Forelimb muscle (tissue), 1 donor: ENCODE data around the gene KCNH1. TPM values are rescaled to one million over a fixed set of nuclear protein-coding genes. Genes with fewer than 3 reads are reported as not detected.

Experiments
- DNase-seq: peaks from one replicate; pipeline ENCODE4 v3.0.0-alpha.2; 2013; ENCODE audit warnings: low read depth
- polyA plus RNA-seq: library from polyadenylated mRNA; unstranded; fragments of 120-200 nt; gene quantifications from one replicate; pipeline ENCODE4 v1.2.1, GENCODE V29; 2013; ENCODE audit not compliant: insufficient read length

KCNH1 gene, protein sequence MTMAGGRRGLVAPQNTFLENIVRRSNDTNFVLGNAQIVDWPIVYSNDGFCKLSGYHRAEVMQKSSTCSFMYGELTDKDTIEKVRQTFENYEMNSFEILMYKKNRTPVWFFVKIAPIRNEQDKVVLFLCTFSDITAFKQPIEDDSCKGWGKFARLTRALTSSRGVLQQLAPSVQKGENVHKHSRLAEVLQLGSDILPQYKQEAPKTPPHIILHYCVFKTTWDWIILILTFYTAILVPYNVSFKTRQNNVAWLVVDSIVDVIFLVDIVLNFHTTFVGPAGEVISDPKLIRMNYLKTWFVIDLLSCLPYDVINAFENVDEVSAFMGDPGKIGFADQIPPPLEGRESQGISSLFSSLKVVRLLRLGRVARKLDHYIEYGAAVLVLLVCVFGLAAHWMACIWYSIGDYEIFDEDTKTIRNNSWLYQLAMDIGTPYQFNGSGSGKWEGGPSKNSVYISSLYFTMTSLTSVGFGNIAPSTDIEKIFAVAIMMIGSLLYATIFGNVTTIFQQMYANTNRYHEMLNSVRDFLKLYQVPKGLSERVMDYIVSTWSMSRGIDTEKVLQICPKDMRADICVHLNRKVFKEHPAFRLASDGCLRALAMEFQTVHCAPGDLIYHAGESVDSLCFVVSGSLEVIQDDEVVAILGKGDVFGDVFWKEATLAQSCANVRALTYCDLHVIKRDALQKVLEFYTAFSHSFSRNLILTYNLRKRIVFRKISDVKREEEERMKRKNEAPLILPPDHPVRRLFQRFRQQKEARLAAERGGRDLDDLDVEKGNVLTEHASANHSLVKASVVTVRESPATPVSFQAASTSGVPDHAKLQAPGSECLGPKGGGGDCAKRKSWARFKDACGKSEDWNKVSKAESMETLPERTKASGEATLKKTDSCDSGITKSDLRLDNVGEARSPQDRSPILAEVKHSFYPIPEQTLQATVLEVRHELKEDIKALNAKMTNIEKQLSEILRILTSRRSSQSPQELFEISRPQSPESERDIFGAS
- 0.13 TPM for polyA plus RNA-seq

DNA sequence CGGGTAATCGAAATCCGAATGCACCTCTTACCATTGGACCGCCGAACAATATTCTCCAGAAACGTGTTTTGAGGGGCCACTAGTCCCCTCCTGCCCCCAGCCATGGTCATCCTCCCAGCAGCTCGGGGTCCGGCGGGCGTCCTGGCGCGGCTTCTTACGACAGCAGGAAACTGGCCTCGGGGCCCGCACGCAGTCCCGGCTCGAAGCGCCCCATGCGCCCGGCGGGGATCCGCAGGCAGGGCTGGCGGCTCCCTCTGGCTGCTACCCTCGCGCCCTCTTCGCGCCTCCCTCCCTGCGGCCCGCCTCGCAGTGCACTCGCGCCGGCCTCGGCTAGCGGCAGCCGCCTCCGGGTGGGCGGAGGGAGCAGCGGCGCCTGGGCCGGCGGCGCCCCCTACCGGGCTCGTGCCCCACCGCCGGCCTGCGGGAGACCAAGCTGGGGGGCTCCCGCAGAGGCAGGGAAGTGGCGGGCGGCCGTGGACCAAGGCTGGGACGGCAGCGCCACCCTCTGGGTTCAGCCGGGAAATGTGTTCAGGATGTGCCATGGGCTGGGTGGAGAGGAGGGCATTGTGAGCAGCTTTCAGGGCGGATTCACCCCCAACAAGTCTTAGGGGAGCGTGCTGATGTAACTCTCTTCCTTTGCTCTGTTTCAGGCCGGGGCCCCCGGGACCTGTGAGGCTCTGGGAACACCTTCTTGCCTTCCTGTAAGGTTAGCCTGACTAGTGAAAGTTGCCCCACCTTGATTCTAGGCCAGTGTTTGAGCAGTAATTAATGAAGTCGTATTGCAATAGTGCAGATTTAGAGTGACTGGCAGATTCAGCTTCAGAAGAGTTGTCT lies at the start of gene KCNH1:
Gene KCNH1, minus strand, starts transcription at position 313 of the 834 bp plus-strand sequence. Its CDS starts 203 bp downstream, at position 110.
- peak; percentile 45 for DNase-seq

DNA sequence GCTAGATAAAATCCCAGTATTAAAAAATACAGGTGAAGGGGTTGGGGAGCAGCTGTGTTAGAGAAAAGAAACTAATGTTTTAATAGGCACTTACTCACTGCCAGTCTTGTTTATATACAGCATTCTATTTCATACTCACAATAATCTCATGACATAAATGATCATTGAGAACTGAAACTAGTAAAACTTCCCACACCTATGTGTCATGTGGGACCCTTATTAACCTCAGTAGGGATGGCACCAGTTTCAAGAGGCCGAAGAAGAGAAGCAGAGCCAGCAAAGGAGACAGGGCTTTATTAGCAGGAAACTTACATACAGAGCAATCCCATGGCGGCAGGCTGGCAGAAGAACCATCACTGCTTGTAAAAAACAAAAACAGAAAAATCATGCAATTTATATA lies 48.8 kb upstream of the KCNH1 start:
- no peak for DNase-seq

DNA sequence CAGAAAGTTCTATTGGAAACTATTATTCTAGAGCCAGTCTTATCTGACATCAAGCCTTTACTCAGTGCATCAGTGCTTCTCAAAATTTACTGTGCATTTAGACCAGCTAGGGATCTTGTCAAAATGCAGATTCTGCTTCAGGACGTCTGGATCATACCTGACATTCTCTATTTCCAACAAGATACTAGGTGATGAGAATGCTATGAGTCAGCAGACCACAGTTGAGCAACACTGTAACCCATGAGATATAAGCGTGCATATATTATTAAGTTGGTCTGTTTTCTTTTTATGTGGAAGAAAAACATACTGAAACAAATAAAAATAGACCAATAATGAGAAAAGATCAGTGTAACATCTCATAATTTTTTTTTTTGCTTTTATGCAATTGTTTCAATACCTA lies 40.4 kb upstream of the KCNH1 start:
- no peak for DNase-seq

DNA sequence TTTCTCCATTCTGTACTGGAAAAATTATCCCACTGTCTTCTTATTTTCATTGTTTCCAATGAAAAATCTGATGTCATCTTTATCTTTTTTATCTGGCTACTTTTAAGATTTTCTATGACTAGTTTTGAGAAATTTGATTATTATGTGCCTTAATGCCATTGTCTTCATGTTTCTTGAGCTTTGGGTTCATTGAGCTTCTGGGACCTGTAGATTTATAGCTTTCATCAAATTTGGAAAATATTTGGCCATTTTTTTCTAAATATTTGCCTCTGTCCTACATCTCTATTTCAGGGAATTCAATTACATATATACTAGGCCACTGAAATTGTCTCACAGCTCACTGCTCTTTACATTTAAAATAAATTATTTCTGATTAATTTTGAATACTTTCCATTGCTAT lies 38.7 kb upstream of the KCNH1 start:
- DNase-seq, result no peak

DNA sequence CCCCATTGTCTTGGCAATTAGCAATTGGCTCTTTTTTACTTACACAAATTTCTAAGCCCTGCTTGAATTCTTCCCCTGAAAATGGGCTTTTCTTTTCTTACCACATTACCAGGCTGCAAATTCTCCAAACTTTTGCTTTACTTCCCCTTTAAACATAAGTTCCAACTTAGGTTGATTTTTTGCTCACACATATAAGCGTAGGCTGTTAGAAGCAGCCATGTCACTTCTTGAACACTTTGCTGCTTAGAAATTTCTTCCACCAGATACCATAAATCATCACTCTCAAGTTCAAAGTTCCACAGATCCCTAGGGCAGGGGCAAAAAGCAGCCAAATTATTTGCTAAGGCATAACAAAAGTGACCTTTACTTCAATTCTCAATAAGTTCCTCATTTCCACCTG lies 35.4 kb upstream of the KCNH1 start:
- no peak for DNase-seq

DNA sequence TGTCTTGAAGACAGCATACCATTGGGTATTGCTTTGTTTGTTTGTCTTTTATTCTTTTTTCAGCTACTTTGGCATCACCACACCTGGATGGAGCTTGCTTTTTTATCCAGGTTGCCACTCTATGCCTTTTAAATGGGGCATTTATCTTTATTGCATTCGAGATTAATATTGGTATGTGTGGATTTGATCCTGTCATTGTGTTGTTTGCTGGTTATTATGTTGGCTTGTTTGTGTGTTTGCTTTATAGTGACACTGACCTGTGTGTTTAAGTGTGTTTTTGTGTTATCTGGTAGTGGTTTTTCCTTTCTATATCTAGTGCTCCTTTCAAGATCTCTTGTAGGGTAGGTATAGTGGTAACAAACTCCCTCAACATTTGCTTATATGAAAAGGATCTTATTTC lies 24.9 kb upstream of the KCNH1 start:
- no peak for DNase-seq

DNA sequence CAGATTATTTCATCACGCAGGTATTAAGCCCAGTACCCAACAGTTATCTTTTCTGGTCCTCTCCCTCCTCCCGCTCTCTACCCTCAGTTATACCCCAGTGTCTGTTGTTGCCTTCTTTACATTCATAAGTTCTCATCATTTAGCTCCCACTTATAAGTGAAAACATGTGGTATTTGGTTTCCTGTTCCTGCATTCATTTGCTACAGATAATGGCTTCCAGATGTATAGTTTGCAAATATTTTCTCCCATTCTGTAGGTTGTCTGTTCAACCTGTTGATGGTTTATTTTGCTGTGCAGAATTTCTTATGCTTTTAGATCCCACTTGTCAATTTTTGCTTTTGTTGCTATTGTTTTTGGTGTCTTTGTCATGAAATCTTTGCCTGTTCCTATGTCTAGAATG lies 21.1 kb upstream of the KCNH1 start:
- no peak for DNase-seq

DNA sequence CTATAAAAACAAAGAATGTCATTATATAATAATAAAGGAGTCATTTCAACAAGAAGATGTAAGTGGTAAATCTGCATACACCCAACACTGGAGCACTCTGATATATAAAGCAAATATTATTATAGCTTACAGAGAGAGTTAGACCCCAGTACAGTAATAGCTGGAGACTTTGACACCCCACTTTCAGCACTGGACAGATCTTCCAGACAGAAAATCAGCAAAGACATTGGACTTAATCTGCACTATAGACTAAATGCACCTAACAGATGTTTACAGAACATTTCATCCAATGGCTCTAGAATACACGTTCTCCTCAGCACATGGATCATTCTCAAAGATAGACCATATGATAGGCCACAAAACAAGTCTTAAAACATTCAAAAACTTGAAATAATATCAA lies 20.0 kb upstream of the KCNH1 start:
- DNase-seq, result no peak

DNA sequence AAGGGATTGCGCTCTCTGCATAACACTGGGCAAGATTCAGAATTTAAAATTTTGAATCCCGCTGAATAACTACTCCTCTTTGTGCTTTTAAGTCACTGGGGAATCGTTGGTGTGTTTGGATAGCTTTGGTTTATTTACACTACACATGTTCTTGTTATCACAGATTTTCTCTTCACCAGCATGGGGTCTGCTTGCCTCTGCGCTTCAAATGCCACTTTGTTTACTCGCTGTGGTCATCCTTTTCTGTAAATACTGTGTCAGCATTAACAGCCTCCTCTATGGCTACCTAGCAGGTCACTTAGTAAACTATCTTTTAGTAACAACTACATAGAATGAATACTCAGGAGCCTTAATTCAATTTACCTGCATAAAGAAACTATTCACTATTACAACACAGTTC lies 14.4 kb upstream of the KCNH1 start:
- DNase-seq, result no peak

DNA sequence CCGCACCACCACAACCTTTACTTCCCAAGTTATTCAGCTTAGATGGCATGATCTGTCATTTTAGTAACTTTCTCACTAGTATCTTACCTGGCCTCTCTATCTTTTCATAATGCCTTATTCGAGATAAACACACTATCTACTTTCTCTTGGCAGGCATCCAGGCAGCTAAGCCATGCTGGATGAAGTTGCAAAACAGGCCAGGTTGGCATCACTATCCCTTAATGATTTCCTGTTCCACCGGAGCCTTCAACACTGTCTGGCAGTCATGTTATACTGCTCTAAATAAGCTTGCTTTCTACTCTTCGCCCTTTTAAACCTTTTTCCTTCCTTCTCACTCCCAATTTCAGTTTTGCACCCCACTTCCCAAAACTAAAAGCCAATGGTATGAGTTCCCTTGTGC lies 12.0 kb upstream of the KCNH1 start:
- no peak for DNase-seq

DNA sequence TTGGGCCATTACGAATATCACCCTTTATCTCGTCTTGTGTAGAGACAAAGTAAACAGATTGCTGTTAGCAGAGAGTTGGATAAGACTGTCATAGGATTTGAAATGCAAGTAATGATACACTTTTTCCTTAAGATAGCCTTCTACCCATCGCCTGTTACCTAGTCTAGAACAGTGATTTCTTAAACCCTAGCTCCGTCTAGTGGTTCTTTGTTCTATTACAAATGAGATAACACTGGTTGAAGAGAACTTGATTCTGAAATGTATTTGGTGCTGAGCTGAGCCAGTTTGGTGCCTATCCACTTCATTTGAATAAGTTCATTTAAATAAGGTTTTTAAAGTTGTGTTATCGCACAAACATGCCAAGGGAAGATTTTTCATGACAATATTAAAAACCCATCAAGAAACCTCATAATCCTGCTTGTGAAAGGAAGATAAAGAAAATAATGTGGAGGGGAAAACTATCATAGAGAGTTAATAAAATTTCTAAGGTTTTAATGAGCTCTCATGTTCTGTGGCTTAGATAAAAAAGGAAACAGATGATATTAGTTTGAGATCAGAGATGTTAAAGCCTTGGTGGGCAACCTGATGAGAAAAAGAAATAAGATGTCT lies 1.5 kb upstream of the KCNH1 start:
- DNase-seq, result peak; percentile 22

DNA sequence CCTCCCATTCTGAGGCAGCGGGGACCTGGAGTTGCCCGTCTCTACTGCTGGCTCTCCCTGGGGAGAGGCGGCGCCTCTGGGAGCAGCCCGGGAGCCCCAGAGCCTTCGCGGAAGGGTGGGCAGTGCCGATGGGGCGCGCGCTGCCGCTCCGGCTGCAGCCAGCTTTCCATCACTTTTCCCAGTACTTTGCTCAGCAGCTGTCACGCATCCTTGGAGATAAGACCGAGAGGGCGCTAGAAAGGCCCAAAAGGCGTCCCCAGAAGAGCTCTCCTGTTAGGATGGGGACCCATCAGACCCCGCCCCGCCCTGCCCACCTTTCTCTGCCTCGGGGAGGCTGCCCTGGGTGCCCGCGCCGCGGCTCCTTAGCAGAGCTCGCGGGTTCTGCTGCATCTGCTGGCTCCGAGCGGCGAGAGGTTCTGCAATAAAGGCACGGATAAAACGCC lies 534 bp downstream of the KCNH1 start:
- no peak for DNase-seq

DNA sequence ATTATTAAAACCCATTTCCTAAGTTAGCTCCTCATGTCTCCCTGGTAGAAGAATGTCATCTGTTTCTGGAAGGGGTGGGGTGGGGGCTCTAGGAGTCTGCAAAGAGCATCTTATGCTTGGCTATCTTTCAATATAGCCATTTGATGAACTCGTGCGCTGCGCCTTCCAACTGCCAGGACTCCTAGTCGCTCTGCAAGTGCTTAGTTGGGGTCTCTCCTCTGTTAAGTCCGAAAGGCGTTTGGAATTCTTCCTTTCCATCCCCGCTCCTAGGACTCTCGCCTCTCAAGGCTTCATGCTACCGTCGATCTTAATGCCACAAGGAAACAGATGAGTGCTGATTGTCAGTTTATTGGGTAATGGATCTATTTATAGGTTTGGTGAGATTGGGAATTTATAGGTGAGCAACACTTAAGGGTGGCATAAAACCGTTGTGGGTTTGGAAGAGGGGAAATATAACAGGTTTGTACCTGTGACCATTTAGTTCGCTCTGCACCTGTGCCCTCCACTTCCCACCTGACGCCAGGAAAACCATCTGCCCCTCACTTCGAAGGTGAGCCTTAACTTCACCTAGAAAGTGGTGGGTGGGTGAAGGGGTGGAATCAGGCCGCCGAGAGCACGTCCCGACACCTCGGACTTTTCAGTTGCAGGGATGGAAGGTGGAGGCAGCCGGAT lies 1.1 kb downstream of the KCNH1 start:
- no peak for DNase-seq

DNA sequence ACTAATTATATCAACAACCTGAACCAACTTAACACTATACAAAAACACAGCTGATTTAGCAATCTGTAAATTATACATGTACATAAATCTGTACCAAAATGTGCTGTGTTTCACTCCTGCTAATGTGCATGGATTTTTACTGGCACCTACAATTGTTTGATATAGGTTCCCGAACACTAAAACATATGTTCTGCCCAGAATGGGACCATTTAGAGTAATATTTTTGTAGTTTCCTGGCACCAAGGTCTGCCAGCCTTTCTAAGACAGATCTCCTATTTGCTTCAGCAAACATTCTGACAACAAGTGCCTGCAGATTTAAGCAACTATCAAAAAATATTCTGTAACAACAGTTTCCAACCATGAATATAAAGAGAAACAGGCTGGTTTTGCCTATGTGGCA lies 4.2 kb downstream of the KCNH1 start:
- no peak for DNase-seq

DNA sequence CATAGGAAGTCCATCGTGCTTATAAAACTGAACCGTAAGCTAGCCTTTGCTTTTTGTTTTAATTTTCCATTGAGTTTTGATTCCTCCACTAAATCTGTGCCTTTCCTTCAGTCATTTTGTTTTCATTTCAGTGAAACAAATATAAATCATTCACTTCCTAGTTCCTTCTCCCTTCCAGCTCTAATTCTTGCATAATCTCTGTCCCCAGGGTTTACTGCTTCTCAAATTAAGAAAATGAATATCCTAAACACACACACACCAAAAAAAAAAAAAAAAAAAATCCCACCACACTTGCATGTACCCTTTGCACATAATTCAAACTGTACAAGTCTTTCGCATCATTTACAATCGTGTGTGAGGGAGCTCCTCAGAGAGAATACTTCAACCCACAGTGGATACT lies 6.8 kb downstream of the KCNH1 start:
- no peak for DNase-seq

DNA sequence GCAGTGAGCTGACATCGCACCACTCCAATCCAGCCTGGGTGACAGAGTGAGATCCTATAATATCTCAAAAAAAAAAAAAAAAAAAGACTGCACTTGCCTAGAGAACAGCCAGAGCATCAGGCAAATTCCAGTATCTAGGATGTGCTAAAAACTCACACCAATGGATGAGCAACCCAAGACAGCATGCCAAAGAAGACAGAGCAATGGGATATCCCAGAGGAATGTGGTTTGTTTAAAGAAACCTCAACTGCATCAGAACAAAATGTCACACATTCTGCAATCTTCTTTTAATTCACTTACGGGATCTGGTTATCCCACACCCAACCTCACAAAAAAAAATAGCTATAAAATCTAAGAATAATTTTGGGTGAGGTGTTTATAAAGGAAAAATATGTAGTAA lies 7.3 kb downstream of the KCNH1 start:
- no peak for DNase-seq

DNA sequence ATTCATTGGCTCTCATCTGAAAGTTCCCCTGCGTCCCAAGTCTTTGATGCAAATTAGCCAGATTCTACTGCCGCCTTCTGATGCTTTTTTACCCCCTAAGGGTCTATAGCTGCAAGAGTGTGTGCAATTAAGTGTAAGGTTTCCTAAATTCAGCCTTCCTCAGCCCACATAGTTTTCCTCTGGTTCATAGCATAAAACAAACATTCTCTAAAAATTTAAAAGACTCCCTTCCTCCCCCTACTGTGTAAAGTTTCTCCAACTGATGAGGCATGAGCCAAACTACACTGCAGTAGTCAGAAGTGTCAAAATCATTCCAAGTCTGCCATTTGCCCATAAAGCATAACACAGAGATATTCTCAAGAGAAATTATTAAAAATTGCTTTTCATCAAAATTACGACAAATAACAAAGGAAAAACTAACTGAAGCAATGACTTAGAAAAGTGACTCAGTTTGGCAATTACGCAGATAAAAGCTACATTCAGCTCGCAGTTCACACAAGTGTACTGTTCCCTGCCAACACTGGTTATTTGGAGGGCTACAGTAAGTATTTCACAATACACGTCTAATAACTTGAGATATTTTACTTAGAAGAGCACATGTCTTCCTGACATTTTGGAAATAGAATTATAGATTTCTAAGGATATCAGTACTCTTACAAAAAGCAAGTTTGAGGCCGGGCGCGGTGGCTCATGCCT lies 15.4 kb downstream of the KCNH1 start:
- DNase-seq, result no peak

DNA sequence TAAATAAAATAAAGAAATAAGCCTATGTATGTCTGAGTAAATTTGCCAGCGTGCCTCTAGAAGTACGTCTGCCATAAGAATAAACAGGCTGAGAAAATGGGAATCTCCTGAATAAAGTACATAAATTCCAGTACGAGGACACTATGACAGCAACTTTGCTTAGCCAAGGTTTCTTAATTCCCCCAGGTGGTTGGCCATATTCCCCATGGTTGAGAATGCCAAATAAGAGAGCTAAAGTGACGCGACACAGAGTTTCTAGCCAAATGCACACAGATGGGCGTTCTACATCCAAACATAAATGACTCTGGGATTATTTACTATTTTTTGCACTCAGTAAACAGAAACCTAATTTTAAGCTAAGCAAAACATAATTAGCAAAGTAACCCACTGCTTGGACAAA lies 19.5 kb downstream of the KCNH1 start:
- DNase-seq, result no peak

DNA sequence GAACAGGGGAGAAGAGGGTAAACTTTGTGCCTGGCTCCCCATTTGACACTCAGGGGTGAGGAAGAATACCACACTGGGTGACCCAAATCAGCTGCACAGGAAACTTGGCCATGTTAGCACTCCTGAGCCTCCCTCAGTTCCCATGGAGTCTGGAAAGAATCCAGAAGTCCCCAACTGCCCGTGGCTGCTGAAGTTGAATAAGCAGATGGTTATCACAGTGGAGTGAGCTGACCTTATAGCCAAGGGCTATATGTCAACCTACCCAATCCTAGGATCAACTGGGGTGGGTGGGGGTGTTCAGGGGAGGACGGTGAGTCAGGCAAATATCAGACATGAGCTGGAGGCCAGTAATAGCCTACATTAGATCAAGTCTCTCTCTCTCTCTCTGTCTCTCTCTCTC lies 20.4 kb downstream of the KCNH1 start:
- DNase-seq, result no peak

DNA sequence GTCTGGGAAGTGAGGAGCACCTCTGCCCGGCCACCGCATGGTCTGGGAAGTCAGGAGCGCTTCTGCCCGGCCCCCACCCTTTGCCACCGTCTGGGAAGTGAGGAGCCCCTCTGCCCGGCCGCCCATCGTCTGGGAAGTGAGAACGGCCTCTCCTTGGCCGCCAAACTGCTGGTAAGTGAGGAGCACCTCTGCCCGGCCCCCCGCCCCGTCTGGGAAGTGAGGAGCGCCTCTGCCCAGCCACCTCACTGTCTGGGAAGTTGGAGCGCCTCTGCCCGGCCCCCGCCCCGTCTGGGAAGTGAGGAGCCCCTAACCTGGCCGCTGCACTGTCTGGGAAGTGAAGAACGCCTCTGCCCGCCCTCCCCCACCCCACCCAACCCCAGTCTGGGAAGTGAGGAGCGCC lies 22.6 kb downstream of the KCNH1 start:
- DNase-seq, result no peak
